HepG2 (cell line): Measurements from ENCODE around the gene NIPAL3. TPM values are rescaled to one million over a fixed set of nuclear protein-coding genes. Genes with fewer than 3 reads are reported as not detected.

Experiments
- ATAC-seq: fragments of 200-7000 bp; cut with Tn5 transposase; 3 replicates; pipeline ENCODE4 v1.9.1; 2020; ENCODE audit warnings: mild to moderate bottlenecking, moderate library complexity
- BruUV-seq: library from RNA; stranded (reverse); fragments of 400-500 nt; replicated peaks from 2 replicates; lab custom pipeline; 2021; lab: Mats Ljungman, UMichigan
- CTCF ChIA-PET: fragments of 300-600 bp; formaldehyde crosslinking; extraction: SDS; loops from one replicate; lab custom pipeline; 2021; ENCODE audit warnings: low total read pairs, inconsistent platforms, low intra/inter-chr PET ratio; lab: Yijun Ruan, JAX
- POLR2A ChIA-PET: fragments of 350-600 bp; sonication (Branson Sonifier 250); formaldehyde crosslinking; loops from one replicate; lab custom pipeline; 2020; ENCODE audit warnings: antibody characterized with exemption, inconsistent platforms; lab: Yijun Ruan, JAX
- DNase-seq: peaks from one replicate; pipeline ENCODE4 v3.0.0-alpha.2; 2015; ENCODE audit warnings: low spot score
- FAIRE-seq: peaks from 3 replicates; lab custom pipeline; 2011; peaks lifted over from hg19 to GRCh38; lab: Jason Lieb, UNC
- H2AFZ ChIP-seq: one replicate; pipeline ENCODE4 v1.6.1; 2011; ENCODE audit warnings: low read length, inconsistent platforms
- H3K27ac ChIP-seq: fragments of 300-600 bp; 3 replicates; pipeline ENCODE4 v1.8.0; 2011; ENCODE audit warnings: mixed run types, mild to moderate bottlenecking, mixed read lengths, low read length, inconsistent platforms; ENCODE audit not compliant: insufficient read depth; ENCODE audit errors: extremely low read length
- H3K27me3 ChIP-seq, 2 experiments: fragments of 200-600 bp in 1 of 2; 2 replicates in 1 of 2; 3 replicates in 1 of 2; pipeline versions ENCODE4 v1.6.0 to v1.8.0; 2011; ENCODE audit warnings: low read length in 2 of 2, mild to moderate bottlenecking in 2 of 2, moderate library complexity in 2 of 2, inconsistent platforms in 1 of 2; ENCODE audit not compliant: insufficient read depth in 2 of 2, control insufficient read depth in 1 of 2
- H3K36me3 ChIP-seq, 2 experiments: fragments of 200-600 bp in 1 of 2; replicated peaks in 1 of 2; 2 replicates in 1 of 2; 3 replicates in 1 of 2; pipeline versions ENCODE4 v1.5.1 to v1.8.0; 2011; ENCODE audit warnings: low read length in 2 of 2, inconsistent platforms in 1 of 2; ENCODE audit not compliant: insufficient read depth in 2 of 2, control insufficient read depth in 1 of 2
- H3K4me1 ChIP-seq: 2 replicates; pipeline ENCODE4 v1.5.1; 2012; ENCODE audit warnings: low read length, inconsistent platforms; ENCODE audit not compliant: insufficient read depth
- H3K4me2 ChIP-seq: 2 replicates; pipeline ENCODE4 v1.6.0; 2011; ENCODE audit warnings: low read depth, low read length, inconsistent platforms
- H3K4me3 ChIP-seq, 3 experiments: fragments of 200-600 bp in 1 of 3; sonication (generic), shearing (Covaris generic) in 1 of 3; replicated peaks in 1 of 3; 2 replicates each; pipeline ENCODE4 v1.5.1; 2011 to 2016; ENCODE audit warnings: low read length in 3 of 3, inconsistent platforms in 2 of 3, low read depth in 2 of 3, mild to moderate bottlenecking in 2 of 3, control low read depth in 1 of 3, mixed read lengths in 1 of 3; ENCODE audit not compliant: insufficient read depth in 1 of 3
- H3K79me2 ChIP-seq: one replicate; pipeline ENCODE4 v1.6.1; 2011; ENCODE audit warnings: low read length, inconsistent platforms; ENCODE audit not compliant: insufficient read depth
- H3K9ac ChIP-seq: 2 replicates; pipeline ENCODE4 v1.6.0; 2011; ENCODE audit warnings: mild to moderate bottlenecking, low read depth, low read length, inconsistent platforms; ENCODE audit not compliant: insufficient read depth
- H3K9me3 ChIP-seq: 2 replicates; pipeline ENCODE4 v1.5.1; 2012; ENCODE audit warnings: mild to moderate bottlenecking, low read length
- H4K20me1 ChIP-seq: 2 replicates; pipeline ENCODE4 v1.6.0; 2011; ENCODE audit warnings: inconsistent platforms, mild to moderate bottlenecking, low read length, moderate library complexity; ENCODE audit not compliant: insufficient read depth
- FOXA1 ChIP-seq, 2 experiments: fragments of 450-650 bp in 1 of 2; sonication (generic) in 1 of 2; formaldehyde crosslinking in 1 of 2; IDR thresholded peaks; 2 replicates each; pipeline versions ENCODE4 v1.4.0 to v1.6.1; 2016 to 2020; ENCODE audit warnings: missing genetic modification reagents in 1 of 2
- GATAD1 ChIP-seq: IDR thresholded peaks from 2 replicates; pipeline ENCODE4 v1.6.1; 2016; ENCODE audit warnings: missing genetic modification reagents, missing compliant biosample characterization
- KLF12 ChIP-seq: sonication (generic); formaldehyde crosslinking; IDR thresholded peaks from 2 replicates; pipeline ENCODE4 v1.4.0; 2020; ENCODE audit warnings: missing genetic modification reagents, borderline replicate concordance
- PAWR ChIP-seq: sonication (generic); formaldehyde crosslinking; IDR thresholded peaks from 2 replicates; pipeline ENCODE4 v1.4.0; 2020; ENCODE audit warnings: missing genetic modification reagents, mild to moderate bottlenecking, borderline replicate concordance
- SMAD3 ChIP-seq: sonication (generic); formaldehyde crosslinking; IDR thresholded peaks from 2 replicates; pipeline ENCODE4 v1.4.0; 2020; ENCODE audit warnings: missing genetic modification reagents
- SP1 ChIP-seq, 2 experiments: fragments of 450-650 bp in 1 of 2; sonication (generic) in 1 of 2; formaldehyde crosslinking in 1 of 2; IDR thresholded peaks; 2 replicates each; pipeline versions ENCODE4 v1.4.0 to v1.6.1; 2016 to 2020; ENCODE audit warnings: missing genetic modification reagents in 1 of 2
- TAF1 ChIP-seq: sonication (generic); formaldehyde crosslinking; IDR thresholded peaks from 2 replicates; pipeline ENCODE4 v1.4.0; 2020; ENCODE audit warnings: missing genetic modification reagents
- ZEB1 ChIP-seq: IDR thresholded peaks from 2 replicates; pipeline ENCODE4 v1.6.1; 2012; ENCODE audit warnings: mild to moderate bottlenecking, low read depth, inconsistent platforms; ENCODE audit not compliant: insufficient replicate concordance
- ZKSCAN5 ChIP-seq: sonication (generic); formaldehyde crosslinking; IDR thresholded peaks from 2 replicates; pipeline ENCODE4 v1.5.1; 2020; ENCODE audit warnings: mild to moderate bottlenecking, missing genetic modification reagents
- ZMYM2 ChIP-seq: sonication (generic); formaldehyde crosslinking; IDR thresholded peaks from 2 replicates; pipeline ENCODE4 v1.8.0; 2022; ENCODE audit warnings: mild to moderate bottlenecking, missing genetic modification reagents
- ZNF136 ChIP-seq: sonication (generic); formaldehyde crosslinking; IDR thresholded peaks from 2 replicates; pipeline ENCODE4 v1.8.1; 2022; ENCODE audit warnings: low read depth, mild to moderate bottlenecking, moderate library complexity, missing genetic modification reagents
- ZNF24 ChIP-seq: fragments of 450-650 bp; IDR thresholded peaks from 2 replicates; pipeline ENCODE4 v1.6.1; 2017; ENCODE audit warnings: antibody characterized with exemption, mild to moderate bottlenecking
- ZNF44 ChIP-seq: sonication (generic); formaldehyde crosslinking; IDR thresholded peaks from 2 replicates; pipeline ENCODE4 v1.5.1; 2020; ENCODE audit warnings: mild to moderate bottlenecking, missing genetic modification reagents
- ZNF468 ChIP-seq: sonication (generic); formaldehyde crosslinking; IDR thresholded peaks from 2 replicates; pipeline ENCODE4 v1.8.0; 2022; ENCODE audit warnings: mild to moderate bottlenecking, moderate library complexity, missing genetic modification reagents
- ZNF629 ChIP-seq: sonication (generic); formaldehyde crosslinking; conservative IDR thresholded peaks from 2 replicates; pipeline ENCODE4 v1.5.0; 2020; ENCODE audit warnings: missing genetic modification reagents
- ZNF724P ChIP-seq: sonication (generic); formaldehyde crosslinking; IDR thresholded peaks from 2 replicates; pipeline ENCODE4 v1.8.0; 2022; ENCODE audit warnings: missing genetic modification reagents, borderline replicate concordance
- ZNF75D ChIP-seq: sonication (generic); formaldehyde crosslinking; IDR thresholded peaks from 2 replicates; pipeline ENCODE4 v1.8.1; 2023; ENCODE audit warnings: missing genetic modification reagents, mild to moderate bottlenecking, borderline replicate concordance
- WGBS: methylation state at CpG from one replicate; pipeline ENCODE4 v1.1.6; 2017; ENCODE audit warnings: low lambda C conversion rate; 5-methylcytosine and 5-hydroxymethylcytosine counted together
- in situ Hi-C: cut with HindIII; loops from 2 replicates; pipeline ENCODE4 v1.10.0; 2017; ENCODE audit warnings: low pct_unique_long_range_greater_than_20kb; ENCODE audit not compliant: extremely low pct_ligation_motif_present
- intact Hi-C: fragments of 100-400 bp; cut with micrococcal nuclease; formaldehyde crosslinking; loops from one replicate; pipeline ENCODE4 v1.10.0; 2022; ENCODE audit not compliant: unreplicated experiment
- polyA plus RNA-seq, 8 experiments: library from polyadenylated mRNA; depleted of rRNA in 3 of 8; stranded (reverse) in 7 of 8; unstranded in 1 of 8; fragments of >200 nt; fragmentation: Illumina TruSeq in 4 of 8; extraction: Trizol in 4 of 8; gene quantifications; 2 replicates each; pipeline versions ENCODE4 v1.2.1 to v1.2.3, GENCODE V29; 2011 to 2016; ENCODE audit warnings: low read depth in 4 of 8, missing spikeins in 1 of 8, mixed read lengths in 1 of 8; ENCODE audit not compliant: insufficient read depth in 1 of 8
- total RNA-seq, 5 experiments: library from RNA; depleted of rRNA; stranded (reverse); fragments of >200 nt; fragmentation: Illumina TruSeq; extraction: Trizol; gene quantifications; 2 replicates each; pipeline ENCODE4 v1.2.3, GENCODE V29; 2016; ENCODE audit warnings: low read depth in 1 of 5
- TF ChIP-seq, protein P1 (sequence below): sonication (generic); formaldehyde crosslinking; IDR thresholded peaks from 2 replicates; pipeline ENCODE4 v1.4.0; 2020; ENCODE audit warnings: missing genetic modification reagents

The NIPAL3 gene
- total and polyA plus RNA-seq, 2 of the 13 experiments (the other 11 are each of a cell fraction or from before 2014, with no cell fraction given), result 5.6 to 8.6 TPM

- no TSS peak for BruUV-seq
- no peaks in the 10 kb centered on the region for H3K36me3 ChIP-seq
- intact Hi-C loops, result no loop called here
- peaks cover 5% of the 10 kb centered on the region; the same call in 1 of the 2 replicates for H3K4me1 ChIP-seq
- no peaks in the 10 kb centered on the region for H3K79me2 ChIP-seq
- DNase-seq, result no peak
- 75% methylated on average over 7 of the region's 7 CpGs for WGBS
- no peak overlapping the region for H3K27ac ChIP-seq
- POLR2A ChIA-PET, result no interaction called here
- no peaks in the 10 kb centered on the region for H4K20me1 ChIP-seq
- H3K9me3 ChIP-seq, result no peaks in the 10 kb centered on the region
- CTCF ChIA-PET, result no interaction called here
- in situ Hi-C loops, result no loop called here
- H2AFZ ChIP-seq, result no peak overlapping the region
- no peak for TF ChIP-seq ZNF75D (CRISPR knock-in tag)
- no peak for TF ChIP-seq ZNF136
- TF ChIP-seq ZMYM2 (CRISPR knock-in tag), result no peak
- no peak for TF ChIP-seq ZNF468 (CRISPR knock-in tag)
- no peak for TF ChIP-seq ZEB1
- TF ChIP-seq KLF12 (CRISPR knock-in tag), result no peak
- TF ChIP-seq FOXA1 (IDR thresholded peaks at IDR 0.05), result no peak
- no peak for TF ChIP-seq FOXA1 (CRISPR knock-in tag; IDR thresholded peaks at IDR 0.05)
- no peak for TF ChIP-seq SMAD3
- TF ChIP-seq ZNF724P, result no peak
- TF ChIP-seq SP1 (IDR thresholded peaks at IDR 0.05), result no peak
- TF ChIP-seq SP1 (CRISPR knock-in tag; IDR thresholded peaks at IDR 0.05), result no peak
- TF ChIP-seq, protein P1, sequence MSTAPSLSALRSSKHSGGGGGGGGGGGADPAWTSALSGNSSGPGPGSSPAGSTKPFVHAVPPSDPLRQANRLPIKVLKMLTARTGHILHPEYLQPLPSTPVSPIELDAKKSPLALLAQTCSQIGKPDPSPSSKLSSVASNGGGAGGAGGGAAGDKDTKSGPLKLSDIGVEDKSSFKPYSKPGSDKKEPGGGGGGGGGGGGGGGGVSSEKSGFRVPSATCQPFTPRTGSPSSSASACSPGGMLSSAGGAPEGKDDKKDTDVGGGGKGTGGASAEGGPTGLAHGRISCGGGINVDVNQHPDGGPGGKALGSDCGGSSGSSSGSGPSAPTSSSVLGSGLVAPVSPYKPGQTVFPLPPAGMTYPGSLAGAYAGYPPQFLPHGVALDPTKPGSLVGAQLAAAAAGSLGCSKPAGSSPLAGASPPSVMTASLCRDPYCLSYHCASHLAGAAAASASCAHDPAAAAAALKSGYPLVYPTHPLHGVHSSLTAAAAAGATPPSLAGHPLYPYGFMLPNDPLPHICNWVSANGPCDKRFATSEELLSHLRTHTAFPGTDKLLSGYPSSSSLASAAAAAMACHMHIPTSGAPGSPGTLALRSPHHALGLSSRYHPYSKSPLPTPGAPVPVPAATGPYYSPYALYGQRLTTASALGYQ (CRISPR knock-in tag), result no peak
- TF ChIP-seq ZNF24, result no peak
- TF ChIP-seq GATAD1 (CRISPR knock-in tag), result no peak
- no peak for TF ChIP-seq ZNF629 (CRISPR knock-in tag)
- TF ChIP-seq PAWR (CRISPR knock-in tag), result no peak
- no peak for TF ChIP-seq TAF1 (CRISPR knock-in tag)
- TF ChIP-seq ZKSCAN5 (CRISPR knock-in tag), result no peak
- TF ChIP-seq ZNF44, result no peak
- ATAC-seq, result no peak
- FAIRE-seq, result no peak
- no peak overlapping the region for H3K4me3 ChIP-seq
- H3K4me2 ChIP-seq, result no peak overlapping the region
- H3K9ac ChIP-seq, result no peak overlapping the region
- no peaks in the 10 kb centered on the region for H3K27me3 ChIP-seq
Measured at GRCh38 chr1:24441480-24441879, 25.9 kb downstream of the NIPAL3 start.
